ENCODE results near the gene COMMD8. TPM values are rescaled to one million over a fixed set of nuclear protein-coding genes. Genes with fewer than 3 reads are reported as not detected.

COMMD8 gene
- total RNA-seq, 1 experiment from 2014 or later = 44.7 TPM

Other genes starting within 250 kb of the COMMD8 start
- gene ATP10D, start 21.6 kb upstream of the COMMD8 start, total RNA-seq (2014; rRNA removed; shearing (Covaris generic)) = 26.4 and 44.5 TPM in 2 replicates

Data from M059J (cell line).